Inferior parietal cortex (tissue), 1 donor: ENCODE measurements around the gene KDM4C.
"Not testable (repeated sequence)": the region's sequence is repeated elsewhere in the genome, so short reads cannot be mapped to it uniquely, and the experiment has no call there.

Experiments
- DNase-seq: peaks from one replicate; pipeline ENCODE4 v3.0.0-alpha.2; 2016; ENCODE audit errors: extremely low spot score

The KDM4C gene

DNA sequence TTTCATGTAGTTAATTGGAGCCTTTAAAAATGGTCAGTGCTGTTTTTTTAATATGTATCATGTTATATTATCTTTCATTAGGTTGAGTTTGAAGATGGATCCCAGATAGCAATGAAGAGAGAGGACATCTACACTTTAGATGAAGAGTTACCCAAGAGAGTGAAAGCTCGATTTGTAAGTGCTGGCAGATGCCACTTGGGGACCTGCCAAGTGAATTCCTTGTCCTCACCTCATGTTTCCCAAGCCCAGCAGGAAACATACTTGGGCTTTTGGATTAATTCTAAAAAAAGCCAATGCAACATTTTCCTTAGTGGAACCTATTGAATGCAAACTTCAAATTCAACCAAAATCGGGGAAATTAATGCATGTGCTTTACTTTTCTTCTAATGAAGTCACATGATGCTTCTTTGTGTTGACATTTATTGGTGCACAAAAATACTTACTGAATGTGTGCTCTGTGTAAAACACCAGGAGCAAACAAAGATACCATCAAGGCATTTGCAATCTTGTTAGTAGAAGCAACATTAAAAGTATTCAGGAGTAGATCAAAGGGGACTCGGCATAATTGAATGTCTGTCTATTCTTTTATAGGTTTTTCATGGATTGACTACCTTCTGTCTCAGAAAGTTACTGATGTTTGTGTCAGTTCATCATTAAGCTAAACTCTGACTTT is 412.1 kb downstream of the KDM4C start:
- DNase-seq = no peak

DNA sequence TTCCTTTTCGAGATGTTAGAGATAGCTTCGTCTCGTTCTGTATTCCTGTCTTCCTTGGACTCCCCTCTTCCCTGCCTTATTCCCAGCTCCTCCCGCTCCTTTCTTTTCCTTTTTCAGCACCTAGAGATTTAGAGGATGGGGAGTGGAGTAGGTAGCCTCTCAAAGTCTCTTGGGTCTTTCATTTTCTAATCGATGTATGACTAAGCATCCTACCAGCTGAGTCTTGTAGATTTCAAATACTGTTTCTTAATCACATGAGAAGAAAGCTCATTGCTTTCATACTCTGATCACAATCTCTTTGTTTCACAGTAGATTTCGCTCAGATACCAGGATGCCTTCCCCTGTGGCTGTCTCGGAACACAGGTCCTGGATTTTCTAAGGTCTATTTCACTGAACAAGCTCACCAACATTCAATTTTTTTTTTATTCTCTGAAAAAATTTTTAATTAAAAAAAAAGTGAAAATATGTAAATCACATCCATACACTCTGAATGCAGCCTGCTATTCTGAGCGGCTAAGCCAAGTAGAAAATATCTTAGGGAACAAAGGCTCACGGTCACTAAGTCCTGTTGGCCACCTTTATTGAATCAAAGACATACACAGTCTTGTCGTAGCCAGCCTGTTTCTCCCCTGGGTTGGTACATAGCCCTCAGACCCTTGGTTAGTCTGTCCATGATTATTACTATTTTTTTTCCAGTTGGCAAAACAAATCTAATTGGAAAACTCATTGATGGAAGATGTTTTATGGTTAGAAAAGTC is 413.8 kb downstream of the KDM4C start:
- no peak for DNase-seq

DNA sequence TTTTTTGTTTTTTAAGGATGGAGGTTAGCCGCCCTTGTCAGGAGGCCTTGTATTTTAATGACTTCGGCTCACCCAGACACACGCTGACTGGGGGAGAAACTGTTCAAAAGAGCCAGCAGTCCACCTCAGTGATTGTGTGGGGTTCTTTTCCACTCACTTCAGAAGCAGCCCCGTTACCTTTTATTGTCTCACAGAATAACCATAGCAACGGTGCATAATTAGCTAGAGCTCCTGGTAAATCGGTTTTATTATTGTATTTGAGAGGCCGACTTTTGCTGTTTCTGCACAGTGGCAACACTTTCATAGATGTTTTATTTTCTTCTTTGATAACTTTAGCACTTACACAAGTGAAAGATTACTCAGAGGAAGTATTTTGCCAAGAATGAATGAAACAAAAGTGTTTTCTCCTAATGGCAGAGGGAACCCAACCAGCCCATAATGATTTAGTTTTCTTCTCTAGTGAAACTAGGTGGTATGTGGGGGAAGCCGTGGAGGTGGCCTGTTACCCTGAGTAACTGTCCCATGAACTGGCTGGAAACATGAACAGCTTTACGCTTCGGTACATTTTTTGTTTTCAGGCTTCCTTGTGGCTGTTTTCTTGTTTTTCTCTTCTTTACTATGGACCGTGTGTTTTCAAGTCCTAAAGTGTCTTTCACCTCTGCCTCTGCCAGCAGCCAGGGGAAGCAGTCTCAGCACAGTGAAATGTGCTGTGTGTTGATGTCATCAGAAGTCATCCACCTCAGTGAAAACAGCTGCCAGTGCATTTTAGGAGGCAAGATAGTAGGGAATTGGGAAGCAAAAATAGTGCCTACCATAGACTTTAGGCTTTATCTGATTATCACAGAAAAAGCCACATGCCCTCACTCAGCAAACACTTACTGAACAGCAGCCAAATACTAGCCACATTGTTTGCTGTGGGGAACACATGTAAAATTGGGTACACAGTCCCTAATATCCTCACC is 414.7 kb downstream of the KDM4C start:
- DNase-seq = no peak

DNA sequence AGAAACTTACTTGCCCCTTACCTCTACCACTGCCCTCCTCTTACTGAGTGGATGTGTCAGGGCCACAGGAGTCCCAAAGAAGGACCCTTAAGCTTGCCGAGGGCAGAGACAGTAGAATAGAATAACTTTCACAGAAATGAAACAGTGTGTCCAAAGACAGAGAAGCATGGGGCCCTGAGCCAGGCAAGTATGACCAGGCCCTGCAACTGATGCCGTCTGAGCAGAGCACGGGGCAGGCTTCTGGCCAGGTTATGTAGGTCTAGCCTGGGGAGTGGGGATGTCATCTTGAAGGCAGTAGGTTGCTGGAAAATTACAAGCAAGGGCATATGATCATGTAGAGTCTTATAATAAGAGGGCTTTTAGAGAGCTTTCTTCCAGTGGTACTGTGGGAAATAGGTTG is 415.4 kb downstream of the KDM4C start:
- no peak for DNase-seq

GRCh38 chr9:7174301-7174700 is 416.5 kb downstream of the KDM4C start:
- DNase-seq = no peak

DNA sequence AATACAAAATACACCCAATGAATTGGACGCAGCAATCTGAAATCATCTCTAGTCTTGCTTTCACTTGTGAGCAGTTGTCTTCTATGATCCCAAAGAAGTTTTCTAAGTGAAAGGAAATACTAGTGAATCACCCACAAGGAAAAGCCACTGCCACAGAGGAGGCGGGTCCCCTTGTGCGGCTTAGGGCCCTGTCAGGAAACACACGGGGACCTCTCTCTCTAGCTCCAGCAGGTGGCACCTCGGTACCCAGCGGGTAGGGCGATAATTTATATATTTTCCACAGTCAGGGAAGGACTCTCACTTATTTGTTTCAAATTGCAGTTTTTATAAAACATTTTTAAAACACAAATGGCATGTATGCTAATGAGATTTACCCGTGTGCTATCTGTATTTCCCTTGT is 417.1 kb downstream of the KDM4C start:
- DNase-seq = no peak

- DNase-seq = no peak
Observed at GRCh38 chr9:7176561-7176960, 418.8 kb downstream of the KDM4C start.

DNA sequence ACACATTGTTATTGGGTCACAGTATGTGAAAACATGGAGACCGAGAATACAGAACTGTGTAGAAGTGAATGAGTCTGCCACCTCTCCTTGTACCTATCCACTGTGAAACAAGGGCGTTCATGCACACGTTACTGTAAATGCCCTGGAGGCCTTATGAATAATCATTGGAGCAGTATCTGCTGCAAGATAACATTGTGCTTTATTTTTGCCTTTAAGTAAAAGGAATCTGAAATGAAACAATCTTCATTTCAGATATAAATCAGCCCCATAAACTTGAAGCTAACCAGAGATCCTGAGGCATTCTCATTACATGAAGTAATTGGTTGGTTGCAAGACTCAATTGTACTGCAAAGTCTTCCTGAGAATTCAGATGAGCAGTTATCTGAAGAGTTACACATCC is 419.6 kb downstream of the KDM4C start:
- DNase-seq = no peak

DNA sequence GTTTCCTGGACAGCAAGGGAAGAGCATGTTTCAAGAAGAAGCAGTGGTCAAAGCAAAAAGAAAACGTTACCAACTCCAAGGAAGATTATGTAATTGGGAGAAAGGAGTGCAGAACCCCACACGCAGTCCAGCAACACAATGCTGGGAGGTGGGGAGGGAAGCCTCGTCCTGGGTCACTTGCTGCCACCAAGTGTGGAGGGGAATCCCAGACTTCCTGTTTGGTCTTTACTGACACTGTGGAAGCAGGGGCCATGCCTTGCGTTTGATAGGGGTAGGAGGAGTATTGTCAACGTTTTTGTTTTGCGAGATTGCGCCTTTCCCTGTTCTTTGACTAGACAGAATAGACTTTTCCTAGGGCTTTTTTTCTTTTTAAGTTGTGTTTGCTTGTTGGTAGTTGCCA is 421.0 kb downstream of the KDM4C start:
- DNase-seq = no peak

DNA sequence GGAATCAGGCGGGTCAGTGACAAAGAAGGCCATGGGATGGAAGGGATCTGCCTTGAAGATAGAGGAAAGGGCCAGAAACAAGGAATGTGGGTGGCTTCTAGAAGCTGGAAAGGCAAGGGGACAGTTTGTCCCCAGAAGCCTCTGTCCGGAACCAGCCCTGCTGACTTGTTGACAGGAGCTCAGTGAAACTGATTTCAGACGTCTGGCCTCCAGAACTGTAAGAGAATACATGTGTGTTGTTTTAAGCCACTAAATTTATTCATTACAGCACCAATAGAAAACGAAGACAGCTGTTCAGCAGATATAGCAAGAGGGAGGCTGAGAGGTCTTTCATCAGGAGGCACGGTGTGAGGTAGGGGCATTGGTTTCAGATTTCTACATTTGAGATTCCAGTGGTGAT is 422.5 kb downstream of the KDM4C start:
- no peak for DNase-seq

DNA sequence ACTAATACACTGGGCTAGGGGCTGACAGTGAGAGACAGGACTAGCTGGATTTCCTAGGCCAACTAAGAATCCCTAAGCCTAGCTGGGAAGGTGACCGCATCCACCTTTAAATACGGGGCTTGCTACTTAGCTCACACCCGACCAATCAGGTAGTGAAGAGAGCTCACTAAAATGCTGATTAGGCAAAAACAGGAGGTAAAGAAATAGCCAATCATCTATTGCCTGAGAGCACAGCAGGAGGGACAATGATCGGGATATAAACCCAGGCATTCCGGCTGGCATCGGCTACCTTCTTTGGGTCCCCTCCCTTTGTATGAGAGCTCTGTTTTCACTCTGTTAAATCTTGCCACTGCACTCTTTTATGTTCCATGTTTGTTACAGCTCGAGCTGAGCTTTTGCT is 425.4 kb downstream of the KDM4C start:
- DNase-seq = not testable (repeated sequence)

- DNase-seq = no peak
Observed at GRCh38 chr9:7185612-7186011, 427.8 kb downstream of the KDM4C start.

DNA sequence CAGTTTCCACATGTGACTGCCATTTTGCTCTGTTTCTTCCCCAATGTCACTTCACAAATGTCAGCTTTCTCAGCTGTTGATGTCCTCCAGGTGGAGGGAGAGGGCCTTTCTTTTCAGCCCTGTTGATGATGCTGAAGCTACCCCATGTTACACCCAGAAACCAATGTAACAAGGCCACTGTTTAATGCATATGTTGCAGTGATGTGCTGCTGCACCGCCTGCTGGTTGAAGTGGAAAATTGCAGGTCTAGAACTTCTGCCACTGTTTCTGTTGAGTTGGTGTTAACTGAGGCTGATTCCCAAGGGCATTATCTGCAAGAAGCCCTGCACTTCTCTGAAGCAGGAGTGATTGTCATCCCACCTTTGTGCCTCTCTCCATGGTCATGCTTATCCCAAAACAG is 428.4 kb downstream of the KDM4C start:
- DNase-seq = no peak

DNA sequence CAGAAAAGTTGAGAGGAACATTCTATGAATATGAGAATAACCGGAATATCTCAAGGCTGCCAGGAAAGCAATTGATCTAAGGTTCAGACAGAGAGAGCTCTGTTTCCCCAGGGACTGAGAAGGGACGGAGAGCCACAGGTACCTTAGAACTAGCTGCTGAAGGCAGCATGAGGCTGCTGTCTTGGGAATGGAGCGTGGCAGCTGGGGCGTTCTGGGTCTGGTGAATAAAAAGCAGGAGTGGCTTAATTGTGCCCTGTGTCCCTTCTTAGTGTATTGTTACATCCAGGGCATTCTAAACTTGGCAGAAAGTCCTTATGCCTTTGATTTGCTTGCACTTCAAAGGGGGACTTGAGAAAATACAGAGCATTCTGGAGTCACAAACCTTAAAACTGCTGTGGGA is 434.5 kb downstream of the KDM4C start:
- DNase-seq = no peak

GRCh38 chr9:7195526-7195925 is 437.8 kb downstream of the KDM4C start:
- DNase-seq = no peak

DNA sequence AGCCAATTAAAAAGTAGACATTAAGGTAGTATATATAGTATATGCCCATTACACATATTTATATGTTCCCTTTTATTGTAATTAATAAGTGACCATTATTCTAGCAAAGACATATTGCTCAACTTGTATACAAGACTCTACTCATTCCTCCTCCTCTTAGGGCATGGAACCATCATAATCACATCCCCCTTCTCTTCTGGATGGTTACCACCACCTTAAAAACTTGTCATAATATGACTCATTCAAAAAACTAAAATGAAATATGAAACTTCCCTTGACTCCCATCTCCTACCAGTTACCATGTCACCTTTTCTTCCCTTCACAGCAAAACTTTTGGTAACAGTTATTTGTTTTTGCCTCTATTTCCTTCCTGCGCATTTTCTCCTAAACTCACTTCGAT is 438.7 kb downstream of the KDM4C start:
- no peak for DNase-seq

DNA sequence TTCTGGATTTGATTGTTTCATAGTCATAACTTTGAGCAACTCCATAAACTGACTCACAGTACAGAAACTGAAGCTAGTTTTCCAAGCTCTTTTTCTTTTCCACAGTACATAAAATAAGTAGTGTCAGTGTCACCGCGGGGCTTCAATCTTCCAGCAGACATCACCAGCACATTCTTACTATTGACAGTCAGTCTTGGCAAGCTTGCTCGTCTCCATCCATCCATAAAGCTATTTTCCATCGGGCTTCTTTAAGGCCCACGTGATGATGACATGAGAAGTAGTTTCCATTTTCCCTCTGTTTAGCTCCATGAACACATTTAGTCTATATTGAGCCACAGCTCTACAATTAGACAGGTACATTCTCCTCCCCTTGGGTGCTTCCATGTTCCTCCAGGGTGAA is 443.4 kb downstream of the KDM4C start:
- no peak for DNase-seq

DNA sequence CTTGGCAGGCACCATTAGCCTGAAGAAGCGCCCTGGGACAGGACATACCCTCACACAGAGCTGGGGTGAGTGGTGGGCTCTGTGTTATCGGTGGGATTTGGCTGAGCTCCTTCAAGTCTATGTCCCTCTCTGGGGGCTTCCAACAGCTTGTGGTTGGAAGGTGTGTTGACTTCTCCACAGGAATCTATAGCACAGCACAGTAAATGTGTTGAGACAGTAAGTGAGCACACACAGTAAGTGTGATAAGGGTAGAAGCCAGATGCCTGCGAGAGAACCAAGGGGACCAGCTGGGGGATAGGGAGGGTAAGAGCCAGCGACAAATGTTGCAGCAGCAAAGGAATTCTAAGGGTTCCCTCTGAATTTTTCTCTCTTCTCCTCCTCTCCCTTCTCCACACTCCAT is 448.0 kb downstream of the KDM4C start:
- DNase-seq = no peak

DNA sequence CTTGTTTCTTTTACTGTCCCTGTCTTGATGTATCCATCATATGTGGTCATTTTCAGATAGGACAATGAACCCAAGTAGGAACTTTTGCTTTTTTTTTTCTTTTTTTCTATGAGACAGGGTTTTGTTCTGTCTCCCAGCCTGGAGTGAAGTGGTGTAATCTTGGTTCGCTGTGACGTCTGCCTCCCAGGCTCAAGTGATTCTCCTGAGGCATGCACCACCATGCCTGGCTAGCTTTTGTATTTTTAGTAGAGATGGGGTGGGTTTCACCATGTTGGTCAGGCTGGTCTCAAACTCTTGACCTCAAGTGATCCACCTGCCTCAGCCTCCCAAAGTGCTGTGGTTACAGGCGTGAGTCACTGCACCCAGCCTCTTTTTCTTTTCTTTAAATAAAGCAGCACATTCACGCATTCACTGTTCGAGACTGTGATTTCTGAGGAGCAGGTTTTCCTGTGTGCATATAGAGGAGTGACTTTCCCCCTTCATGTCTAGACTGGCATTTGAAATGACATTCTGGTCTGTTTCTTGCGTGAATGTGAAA is 448.5 kb downstream of the KDM4C start:
- DNase-seq = no peak

DNA sequence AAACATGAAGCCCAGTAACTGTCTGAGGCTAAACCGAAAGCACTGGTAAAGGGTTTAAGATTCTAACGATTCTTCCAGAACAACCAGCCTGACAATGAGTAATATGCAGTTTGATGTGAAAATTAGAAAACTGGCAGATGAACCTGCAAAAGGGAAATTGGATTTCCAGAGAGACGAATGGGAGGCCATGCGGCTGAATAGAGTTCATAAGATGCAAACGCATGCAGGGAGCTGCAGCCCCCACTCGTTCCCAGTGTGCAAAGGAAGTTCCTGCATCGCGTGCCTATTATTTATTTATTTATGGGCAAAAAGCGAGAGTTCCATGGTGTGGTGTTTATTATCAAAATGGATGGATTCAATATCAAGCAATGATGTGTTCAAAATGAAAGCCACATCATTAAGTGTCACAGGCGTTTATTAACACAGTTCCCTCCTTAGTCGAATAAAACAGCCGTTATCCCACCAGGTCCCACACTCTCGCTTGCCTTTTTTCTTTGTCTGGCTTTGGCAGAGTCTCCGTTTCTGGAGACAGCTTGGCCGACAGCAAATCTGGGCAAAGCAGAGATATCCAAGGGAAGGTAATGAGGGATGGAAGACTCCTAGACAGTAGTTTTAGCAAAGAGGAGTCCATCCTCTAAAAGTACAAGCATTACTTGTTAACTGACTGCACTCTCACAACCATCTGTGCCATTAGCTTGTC is 451.4 kb downstream of the KDM4C start:
- DNase-seq = no peak

GRCh38 chr9:7209990-7210389 is 452.2 kb downstream of the KDM4C start:
- no peak for DNase-seq
